HepG2 (cell line): ENCODE results near the gene RGS7. TPM values are rescaled to one million over a fixed set of nuclear protein-coding genes. Genes with fewer than 3 reads are reported as not detected.

Source experiments
- ATAC-seq: fragments of 200-7000 bp; cut with Tn5 transposase; 3 replicates; pipeline ENCODE4 v1.9.1; 2020; ENCODE audit warnings: mild to moderate bottlenecking, moderate library complexity
- BruUV-seq: library from RNA; stranded (reverse); fragments of 400-500 nt; replicated peaks from 2 replicates; lab custom pipeline; 2021; lab: Mats Ljungman, UMichigan
- CTCF ChIA-PET: fragments of 300-600 bp; formaldehyde crosslinking; extraction: SDS; loops from one replicate; lab custom pipeline; 2021; ENCODE audit warnings: low total read pairs, inconsistent platforms, low intra/inter-chr PET ratio; lab: Yijun Ruan, JAX
- POLR2A ChIA-PET: fragments of 350-600 bp; sonication (Branson Sonifier 250); formaldehyde crosslinking; loops from one replicate; lab custom pipeline; 2020; ENCODE audit warnings: antibody characterized with exemption, inconsistent platforms; lab: Yijun Ruan, JAX
- DNase-seq: peaks from one replicate; pipeline ENCODE4 v3.0.0-alpha.2; 2015; ENCODE audit warnings: low spot score
- FAIRE-seq: peaks from 3 replicates; lab custom pipeline; 2011; peaks lifted over from hg19 to GRCh38; lab: Jason Lieb, UNC
- H2AFZ ChIP-seq: one replicate; pipeline ENCODE4 v1.6.1; 2011; ENCODE audit warnings: low read length, inconsistent platforms
- H3K27ac ChIP-seq: fragments of 300-600 bp; 3 replicates; pipeline ENCODE4 v1.8.0; 2011; ENCODE audit warnings: mixed run types, mild to moderate bottlenecking, mixed read lengths, low read length, inconsistent platforms; ENCODE audit not compliant: insufficient read depth; ENCODE audit errors: extremely low read length
- H3K27me3 ChIP-seq, 2 experiments: fragments of 200-600 bp in 1 of 2; 2 replicates in 1 of 2; 3 replicates in 1 of 2; pipeline versions ENCODE4 v1.6.0 to v1.8.0; 2011; ENCODE audit warnings: low read length in 2 of 2, mild to moderate bottlenecking in 2 of 2, moderate library complexity in 2 of 2, inconsistent platforms in 1 of 2; ENCODE audit not compliant: insufficient read depth in 2 of 2, control insufficient read depth in 1 of 2
- H3K36me3 ChIP-seq, 2 experiments: fragments of 200-600 bp in 1 of 2; replicated peaks in 1 of 2; 2 replicates in 1 of 2; 3 replicates in 1 of 2; pipeline versions ENCODE4 v1.5.1 to v1.8.0; 2011; ENCODE audit warnings: low read length in 2 of 2, inconsistent platforms in 1 of 2; ENCODE audit not compliant: insufficient read depth in 2 of 2, control insufficient read depth in 1 of 2
- H3K4me1 ChIP-seq: 2 replicates; pipeline ENCODE4 v1.5.1; 2012; ENCODE audit warnings: low read length, inconsistent platforms; ENCODE audit not compliant: insufficient read depth
- H3K4me2 ChIP-seq: 2 replicates; pipeline ENCODE4 v1.6.0; 2011; ENCODE audit warnings: low read depth, low read length, inconsistent platforms
- H3K4me3 ChIP-seq, 3 experiments: fragments of 200-600 bp in 1 of 3; sonication (generic), shearing (Covaris generic) in 1 of 3; replicated peaks in 1 of 3; 2 replicates each; pipeline ENCODE4 v1.5.1; 2011 to 2016; ENCODE audit warnings: low read length in 3 of 3, inconsistent platforms in 2 of 3, low read depth in 2 of 3, mild to moderate bottlenecking in 2 of 3, control low read depth in 1 of 3, mixed read lengths in 1 of 3; ENCODE audit not compliant: insufficient read depth in 1 of 3
- H3K79me2 ChIP-seq: one replicate; pipeline ENCODE4 v1.6.1; 2011; ENCODE audit warnings: low read length, inconsistent platforms; ENCODE audit not compliant: insufficient read depth
- H3K9ac ChIP-seq: 2 replicates; pipeline ENCODE4 v1.6.0; 2011; ENCODE audit warnings: mild to moderate bottlenecking, low read depth, low read length, inconsistent platforms; ENCODE audit not compliant: insufficient read depth
- H3K9me3 ChIP-seq: 2 replicates; pipeline ENCODE4 v1.5.1; 2012; ENCODE audit warnings: mild to moderate bottlenecking, low read length
- H4K20me1 ChIP-seq: 2 replicates; pipeline ENCODE4 v1.6.0; 2011; ENCODE audit warnings: inconsistent platforms, mild to moderate bottlenecking, low read length, moderate library complexity; ENCODE audit not compliant: insufficient read depth
- FLYWCH1 ChIP-seq: sonication (generic); formaldehyde crosslinking; IDR thresholded peaks from 2 replicates; pipeline ENCODE4 v1.8.1; 2023; ENCODE audit warnings: mild to moderate bottlenecking, missing genetic modification reagents
- FOXJ3 ChIP-seq: sonication (generic); formaldehyde crosslinking; IDR thresholded peaks from 2 replicates; pipeline ENCODE4 v1.4.0; 2020; ENCODE audit warnings: missing genetic modification reagents, mild to moderate bottlenecking, borderline replicate concordance
- FOXP1 ChIP-seq, 2 experiments: fragments of 450-650 bp in 1 of 2; IDR thresholded peaks; 2 replicates each; pipeline ENCODE4 v1.6.1; 2017 to 2018; ENCODE audit warnings: antibody characterized with exemption in 1 of 2
- MEIS1 ChIP-seq: sonication (generic); formaldehyde crosslinking; IDR thresholded peaks from 2 replicates; pipeline ENCODE4 v1.9.0; 2021; ENCODE audit warnings: mild to moderate bottlenecking, missing genetic modification reagents, moderate library complexity, borderline replicate concordance
- PRPF4 ChIP-seq: fragments of 200-400 bp; formaldehyde crosslinking; IDR thresholded peaks from 2 replicates; pipeline ENCODE4 v1.6.1; 2016; ENCODE audit warnings: low read length, low read depth; ENCODE audit not compliant: poor library complexity, severe bottlenecking
- RCOR2 ChIP-seq: IDR thresholded peaks from 2 replicates; pipeline ENCODE4 v1.6.1; 2016; ENCODE audit warnings: missing biosample characterization, missing genetic modification reagents
- RNF2 ChIP-seq: fragments of 450-650 bp; conservative IDR thresholded peaks from 2 replicates; pipeline ENCODE4 v1.6.1; 2016; ENCODE audit warnings: low read depth
- THAP11 ChIP-seq: IDR thresholded peaks from 2 replicates; pipeline ENCODE4 v1.6.1; 2016; ENCODE audit warnings: missing biosample characterization, missing genetic modification reagents
- ZNF207 ChIP-seq: fragments of 450-650 bp; IDR thresholded peaks from 2 replicates; pipeline ENCODE4 v1.6.1; 2016; ENCODE audit warnings: antibody characterized with exemption, borderline replicate concordance
- ZNF234 ChIP-seq: sonication (generic); formaldehyde crosslinking; conservative IDR thresholded peaks from 2 replicates; pipeline ENCODE4 v1.5.1; 2020; ENCODE audit warnings: mild to moderate bottlenecking, missing genetic modification reagents
- ZNF572 ChIP-seq: sonication (generic); formaldehyde crosslinking; IDR thresholded peaks from 2 replicates; pipeline ENCODE4 v1.5.1; 2020; ENCODE audit warnings: mild to moderate bottlenecking, missing genetic modification reagents
- ZNF761 ChIP-seq: sonication (generic); formaldehyde crosslinking; conservative IDR thresholded peaks from 2 replicates; pipeline ENCODE4 v1.4.0; 2020; ENCODE audit warnings: mild to moderate bottlenecking, missing genetic modification reagents
- WGBS: methylation state at CpG from one replicate; pipeline ENCODE4 v1.1.6; 2017; ENCODE audit warnings: low lambda C conversion rate; 5-methylcytosine and 5-hydroxymethylcytosine counted together
- in situ Hi-C: cut with HindIII; loops from 2 replicates; pipeline ENCODE4 v1.10.0; 2017; ENCODE audit warnings: low pct_unique_long_range_greater_than_20kb; ENCODE audit not compliant: extremely low pct_ligation_motif_present
- intact Hi-C: fragments of 100-400 bp; cut with micrococcal nuclease; formaldehyde crosslinking; loops from one replicate; pipeline ENCODE4 v1.10.0; 2022; ENCODE audit not compliant: unreplicated experiment
- polyA plus RNA-seq, 8 experiments: library from polyadenylated mRNA; depleted of rRNA in 3 of 8; stranded (reverse) in 7 of 8; unstranded in 1 of 8; fragments of >200 nt; fragmentation: Illumina TruSeq in 4 of 8; extraction: Trizol in 4 of 8; gene quantifications; 2 replicates each; pipeline versions ENCODE4 v1.2.1 to v1.2.3, GENCODE V29; 2011 to 2016; ENCODE audit warnings: low read depth in 4 of 8, missing spikeins in 1 of 8, mixed read lengths in 1 of 8; ENCODE audit not compliant: insufficient read depth in 1 of 8
- total RNA-seq, 5 experiments: library from RNA; depleted of rRNA; stranded (reverse); fragments of >200 nt; fragmentation: Illumina TruSeq; extraction: Trizol; gene quantifications; 2 replicates each; pipeline ENCODE4 v1.2.3, GENCODE V29; 2016; ENCODE audit warnings: low read depth in 1 of 5
- TF ChIP-seq, protein P1 (sequence below): sonication (generic); formaldehyde crosslinking; IDR thresholded peaks from 2 replicates; pipeline ENCODE4 v1.8.1; 2022; ENCODE audit warnings: low read depth, mild to moderate bottlenecking, missing genetic modification reagents
- TF ChIP-seq, protein P2 (sequence below): sonication (generic); formaldehyde crosslinking; IDR thresholded peaks from 2 replicates; pipeline ENCODE4 v1.5.1; 2020; ENCODE audit warnings: missing genetic modification reagents, mild to moderate bottlenecking, borderline replicate concordance
- TF ChIP-seq, protein P3 (sequence below): sonication (generic); formaldehyde crosslinking; IDR thresholded peaks from 2 replicates; pipeline ENCODE4 v1.4.0; 2020; ENCODE audit warnings: missing genetic modification reagents

RGS7 gene
- total and polyA plus RNA-seq, 2 of the 13 experiments (the other 11 are each of a cell fraction or from before 2014, with no cell fraction given): not detected

DNA sequence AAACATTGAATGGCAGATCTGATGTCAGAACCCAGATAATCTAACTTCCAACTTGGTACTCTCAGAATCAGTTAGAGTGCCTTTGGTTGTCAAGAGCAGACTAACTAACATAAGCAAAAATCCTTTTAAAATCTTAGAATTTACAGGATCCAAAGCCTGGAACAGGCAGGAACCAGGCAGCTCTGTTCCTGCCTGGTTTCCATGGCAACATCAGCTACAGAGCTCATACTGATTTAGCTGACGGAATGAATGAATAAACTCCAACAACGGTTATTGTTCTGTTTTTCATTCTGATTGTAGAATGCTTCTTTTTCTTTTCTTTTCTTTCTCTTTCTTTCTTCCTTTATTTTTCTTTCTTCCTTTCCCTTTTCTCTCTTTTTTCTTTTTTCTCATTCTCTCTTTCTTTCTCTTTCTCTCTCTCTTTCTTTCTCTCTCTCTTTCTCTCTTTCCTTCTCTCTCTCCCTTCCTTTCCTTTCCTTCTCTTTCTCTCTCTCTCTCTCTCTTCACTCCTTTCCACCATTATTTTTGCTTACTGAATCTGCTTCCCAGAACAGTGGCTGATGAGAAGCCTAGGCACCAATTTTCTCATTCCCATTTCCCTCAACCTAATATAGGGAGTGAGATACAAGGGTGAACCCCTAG lies 121.6 kb downstream of the RGS7 start:
- in situ Hi-C loops (no loop called here), intact Hi-C loops (no loop called here)
- H3K36me3 ChIP-seq: no peaks in the 10 kb centered on the region
- H3K9ac ChIP-seq: no peak overlapping the region
- no peaks in the 10 kb centered on the region for H3K4me1 ChIP-seq
- BruUV-seq: no TSS peak
- H3K4me3 ChIP-seq: no peak overlapping the region
- ATAC-seq (no peak), DNase-seq (no peak), FAIRE-seq (no peak)
- H3K4me2 ChIP-seq: no peak overlapping the region
- H3K27ac ChIP-seq: no peak overlapping the region
- H2AFZ ChIP-seq: no peak overlapping the region
- H3K79me2 ChIP-seq: no peaks in the 10 kb centered on the region
- H3K27me3 ChIP-seq: no peaks in the 10 kb centered on the region; a peak in 1 of 5 replicates
- WGBS: 24% methylated on average over 2 of the region's 2 CpGs
- TF ChIP-seq RCOR2 (no peak), RNF2 (no peak), PRPF4 (no peak), FOXP1 (IDR thresholded peaks at IDR 0.05) (no peak), FOXP1 (CRISPR knock-in tag; IDR thresholded peaks at IDR 0.05) (no peak), THAP11 (CRISPR knock-in tag) (no peak), ZNF761 (CRISPR knock-in tag) (no peak), FOXJ3 (CRISPR knock-in tag) (no peak), MEIS1 (CRISPR knock-in tag) (no peak), FLYWCH1 (no peak), ZNF234 (no peak), ZNF207 (no peak), ZNF572 (CRISPR knock-in tag) (no peak)
- TF ChIP-seq, protein P1, sequence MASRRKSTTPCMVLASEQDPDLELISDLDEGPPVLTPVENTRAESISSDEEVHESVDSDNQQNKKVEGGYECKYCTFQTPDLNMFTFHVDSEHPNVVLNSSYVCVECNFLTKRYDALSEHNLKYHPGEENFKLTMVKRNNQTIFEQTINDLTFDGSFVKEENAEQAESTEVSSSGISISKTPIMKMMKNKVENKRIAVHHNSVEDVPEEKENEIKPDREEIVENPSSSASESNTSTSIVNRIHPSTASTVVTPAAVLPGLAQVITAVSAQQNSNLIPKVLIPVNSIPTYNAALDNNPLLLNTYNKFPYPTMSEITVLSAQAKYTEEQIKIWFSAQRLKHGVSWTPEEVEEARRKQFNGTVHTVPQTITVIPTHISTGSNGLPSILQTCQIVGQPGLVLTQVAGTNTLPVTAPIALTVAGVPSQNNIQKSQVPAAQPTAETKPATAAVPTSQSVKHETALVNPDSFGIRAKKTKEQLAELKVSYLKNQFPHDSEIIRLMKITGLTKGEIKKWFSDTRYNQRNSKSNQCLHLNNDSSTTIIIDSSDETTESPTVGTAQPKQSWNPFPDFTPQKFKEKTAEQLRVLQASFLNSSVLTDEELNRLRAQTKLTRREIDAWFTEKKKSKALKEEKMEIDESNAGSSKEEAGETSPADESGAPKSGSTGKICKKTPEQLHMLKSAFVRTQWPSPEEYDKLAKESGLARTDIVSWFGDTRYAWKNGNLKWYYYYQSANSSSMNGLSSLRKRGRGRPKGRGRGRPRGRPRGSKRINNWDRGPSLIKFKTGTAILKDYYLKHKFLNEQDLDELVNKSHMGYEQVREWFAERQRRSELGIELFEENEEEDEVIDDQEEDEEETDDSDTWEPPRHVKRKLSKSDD (CRISPR knock-in tag): no peak
- TF ChIP-seq, protein P2, sequence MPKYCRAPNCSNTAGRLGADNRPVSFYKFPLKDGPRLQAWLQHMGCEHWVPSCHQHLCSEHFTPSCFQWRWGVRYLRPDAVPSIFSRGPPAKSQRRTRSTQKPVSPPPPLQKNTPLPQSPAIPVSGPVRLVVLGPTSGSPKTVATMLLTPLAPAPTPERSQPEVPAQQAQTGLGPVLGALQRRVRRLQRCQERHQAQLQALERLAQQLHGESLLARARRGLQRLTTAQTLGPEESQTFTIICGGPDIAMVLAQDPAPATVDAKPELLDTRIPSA (CRISPR knock-in tag): no peak
- TF ChIP-seq, protein P3, sequence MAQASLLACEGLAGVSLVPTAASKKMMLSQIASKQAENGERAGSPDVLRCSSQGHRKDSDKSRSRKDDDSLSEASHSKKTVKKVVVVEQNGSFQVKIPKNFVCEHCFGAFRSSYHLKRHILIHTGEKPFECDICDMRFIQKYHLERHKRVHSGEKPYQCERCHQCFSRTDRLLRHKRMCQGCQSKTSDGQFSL (CRISPR knock-in tag): no peak
- POLR2A ChIA-PET: no interaction called here
- no peaks in the 10 kb centered on the region for H3K9me3 ChIP-seq
- H4K20me1 ChIP-seq: no peaks in the 10 kb centered on the region
- CTCF ChIA-PET: no interaction called here
